Fibroblast of the aortic adventitia (primary cell): ENCODE measurements around the gene ZNF879. TPM values are rescaled to one million over a fixed set of nuclear protein-coding genes. Genes with fewer than 3 reads are reported as not detected.

ENCODE experiments used
- DNase-seq: peaks from one replicate; pipeline ENCODE4 v3.0.0-alpha.2; 2010; ENCODE audit warnings: low read depth
- H3K4me3 ChIP-seq: 2 replicates; pipeline ENCODE4 v1.5.1; 2011; ENCODE audit warnings: low read depth, mild to moderate bottlenecking, control low read depth, low read length, moderate library complexity
- CTCF ChIP-seq: IDR thresholded peaks from 2 replicates; pipeline ENCODE4 v1.5.1; 2011; ENCODE audit warnings: mild to moderate bottlenecking, low read length, control low read depth, inconsistent platforms; ENCODE audit not compliant: insufficient read depth
- total RNA-seq: library from RNA; depleted of rRNA; stranded (reverse); fragments of >200 nt; gene quantifications from 2 replicates; pipeline ENCODE4 v1.2.3, GENCODE V29; 2012; ENCODE audit warnings: low replicate concordance

Gene ZNF879
- total RNA-seq, 1 donor: 3.9 TPM

- DNase-seq: no peak
- no peak overlapping the region for H3K4me3 ChIP-seq
- TF ChIP-seq CTCF: no peak
These were observed 31.8 kb downstream of the ZNF879 start for GRCh38 chr5:179055436-179055835.

- TF ChIP-seq CTCF: no peak
- no peak for DNase-seq
- H3K4me3 ChIP-seq: no peak overlapping the region
These were observed 32.2 kb downstream of the ZNF879 start for GRCh38 chr5:179055841-179056240.

GRCh38 chr5:179060116-179061008, 36.8 kb downstream of the ZNF879 start, which contains the start of gene ZNF354C:
ZNF354C (plus strand) TSS chr5:179060373; CDS start chr5:179062069, 1,696 bp downstream.
- DNase-seq: peak; percentile 84
- TF ChIP-seq CTCF: no peak
- peak within 1 kb of the TSS; percentile 86 for H3K4me3 ChIP-seq

GRCh38 chr5:179061025-179061424, 37.4 kb downstream of the ZNF879 start:
- TF ChIP-seq CTCF: no peak
- peak overlapping the region; percentile 86 for H3K4me3 ChIP-seq
- DNase-seq: no peak

- H3K4me3 ChIP-seq: no peak overlapping the region
- DNase-seq: no peak
- TF ChIP-seq CTCF: no peak
These were observed 42.1 kb downstream of the ZNF879 start for GRCh38 chr5:179065703-179066102.

GRCh38 chr5:179079165-179079987, 55.8 kb downstream of the ZNF879 start:
- DNase-seq: no peak
- H3K4me3 ChIP-seq: no peak overlapping the region
- TF ChIP-seq CTCF: no peak
